ENCODE data around the gene MUC7.

The MUC7 gene

GRCh38 chr4:70522626-70523025 is 50.6 kb downstream of the MUC7 start:
- in situ Hi-C loops (cut with HindIII; ENCODE audit: low pct_ligation_motif_present, low pct_unique_long_range_greater_than_20kb, low sequenced_read_pairs), result no loop called here
- DNase-seq, result no peak

GRCh38 chr4:70530997-70531396 is 59.0 kb downstream of the MUC7 start:
- in situ Hi-C loops (cut with HindIII; ENCODE audit: low pct_ligation_motif_present, low pct_unique_long_range_greater_than_20kb, low sequenced_read_pairs), result no loop called here
- no peak for DNase-seq

GRCh38 chr4:70531981-70532380 is 60.0 kb downstream of the MUC7 start:
- in situ Hi-C loops (cut with HindIII; ENCODE audit: low pct_ligation_motif_present, low pct_unique_long_range_greater_than_20kb, low sequenced_read_pairs), result no loop called here
- peak; percentile 9 for DNase-seq
